PC-3 (cell line): ENCODE results near the gene TSHZ2. TPM values are rescaled to one million over a fixed set of nuclear protein-coding genes. Genes with fewer than 3 reads are reported as not detected.
"Not testable (repeated sequence)": the region's sequence is repeated elsewhere in the genome, so short reads cannot be mapped to it uniquely, and the experiment has no call there.

Experiments
- ATAC-seq: fragments of 200-7000 bp; cut with Tn5 transposase; 2 replicates; pipeline ENCODE4 v1.9.1; 2020; ENCODE audit warnings: mild to moderate bottlenecking, moderate library complexity
- BruUV-seq: library from RNA; stranded (reverse); fragments of 400-500 nt; replicated peaks from 2 replicates; lab custom pipeline; 2021; lab: Mats Ljungman, UMichigan
- CTCF ChIA-PET: fragments of 300-600 bp; sonication (Branson Sonifier 250); formaldehyde crosslinking; loops from one replicate; lab custom pipeline; 2022; ENCODE audit warnings: antibody characterized with exemption; lab: Charles Lee
- POLR2A ChIA-PET: fragments of 300-600 bp; sonication (Branson Sonifier 250); formaldehyde crosslinking; loops from one replicate; lab custom pipeline; 2022; ENCODE audit warnings: antibody characterized with exemption; ENCODE audit not compliant: unreplicated experiment; lab: Charles Lee
- DNase-seq: peaks from one replicate; pipeline ENCODE4 v3.0.0-alpha.2; 2015
- H2AFZ ChIP-seq: fragments of 300-600 bp; sonication (generic); 2 replicates; pipeline ENCODE4 v1.6.0; 2016; ENCODE audit warnings: antibody characterized with exemption, low read length
- H3F3A ChIP-seq: fragments of 300-600 bp; sonication (generic); one replicate; pipeline ENCODE4 v1.6.0; 2017; ENCODE audit warnings: antibody characterized with exemption, low read length, control low read depth, mild to moderate bottlenecking; ENCODE audit not compliant: unreplicated experiment
- H3K27ac ChIP-seq: fragments of 300-600 bp; sonication (generic); 2 replicates; pipeline ENCODE4 v1.5.1; 2016; ENCODE audit warnings: mild to moderate bottlenecking, low read length
- H3K27me3 ChIP-seq: fragments of 300-600 bp; sonication (generic); 2 replicates; pipeline ENCODE4 v1.6.1; 2016; ENCODE audit warnings: low read length, mixed read lengths
- H3K36me3 ChIP-seq: fragments of 300-600 bp; sonication (generic); 2 replicates; pipeline ENCODE4 v1.6.1; 2016; ENCODE audit warnings: low read depth, mixed run types, low read length, mixed read lengths
- H3K4me1 ChIP-seq: fragments of 300-600 bp; sonication (generic); 2 replicates; pipeline ENCODE4 v1.5.1; 2016; ENCODE audit warnings: low read length; ENCODE audit not compliant: insufficient read depth
- H3K4me2 ChIP-seq: fragments of 300-600 bp; sonication (generic); 2 replicates; pipeline ENCODE4 v1.6.0; 2016; ENCODE audit warnings: low read length
- H3K4me3 ChIP-seq: fragments of 300-600 bp; sonication (generic); 2 replicates; pipeline ENCODE4 v1.5.1; 2016; ENCODE audit warnings: mild to moderate bottlenecking, low read length, mixed read lengths
- H3K79me2 ChIP-seq: fragments of 300-600 bp; sonication (generic); 2 replicates; pipeline ENCODE4 v1.6.1; 2017; ENCODE audit warnings: low read length, mixed read lengths
- H3K9ac ChIP-seq: fragments of 300-600 bp; sonication (generic); 2 replicates; pipeline ENCODE4 v1.6.0; 2016; ENCODE audit warnings: mild to moderate bottlenecking, low read length
- H3K9me2 ChIP-seq: fragments of 300-600 bp; sonication (generic); replicated peaks from 2 replicates; pipeline ENCODE4 v1.6.1; 2016; ENCODE audit warnings: mixed run types, low read length, mixed read lengths
- H3K9me3 ChIP-seq: fragments of 300-600 bp; sonication (generic); 2 replicates; pipeline ENCODE4 v1.6.1; 2016; ENCODE audit warnings: low read length, mixed read lengths
- H4K20me1 ChIP-seq: fragments of 300-600 bp; sonication (generic); 2 replicates; pipeline ENCODE4 v1.6.1; 2016; ENCODE audit warnings: low read length, mixed read lengths
- CTCF ChIP-seq: fragments of 300-600 bp; sonication (generic); conservative IDR thresholded peaks from 2 replicates; pipeline ENCODE4 v1.5.1; 2017; ENCODE audit warnings: antibody characterized with exemption, low read depth, mild to moderate bottlenecking, low read length
- EZH2 ChIP-seq: fragments of 300-600 bp; sonication (generic); IDR thresholded peaks from one replicate; pipeline ENCODE4 v1.6.1; 2017; ENCODE audit warnings: antibody characterized with exemption, mild to moderate bottlenecking, low read length; ENCODE audit not compliant: unreplicated experiment
- EZH2phosphoT487 ChIP-seq: fragments of 300-600 bp; sonication (generic); IDR thresholded peaks from 2 replicates; pipeline ENCODE4 v1.6.1; 2018; ENCODE audit warnings: mild to moderate bottlenecking, antibody characterized with exemption, low read length, borderline replicate concordance
- intact Hi-C: fragments of 100-400 bp; cut with micrococcal nuclease; formaldehyde crosslinking; loops from 2 replicates; pipeline ENCODE4 v1.9.0; 2023
- total RNA-seq: library from RNA; depleted of rRNA; stranded (reverse); fragments of >200 nt; gene quantifications from 2 replicates; pipeline ENCODE4 v1.2.3, GENCODE V29; 2014

The TSHZ2 gene
- total RNA-seq, 1 experiment from 2014 or later, result not detected

- DNase-seq (no peak), ATAC-seq (no peak)
- CTCF ChIA-PET, result no interaction called here
- Histone ChIP-seq H4K20me1 (no peaks in the 10 kb centered on the region), H3K27me3 (no peaks in the 10 kb centered on the region), H3K9ac (no peak overlapping the region), H3K79me2 (no peaks in the 10 kb centered on the region), H3K4me1 (no peaks in the 10 kb centered on the region), H3K9me3 (no peaks in the 10 kb centered on the region), H3K27ac (no peak overlapping the region), H3F3A (no peaks in the 10 kb centered on the region), H3K4me2 (no peak overlapping the region), H3K9me2 (no peaks in the 10 kb centered on the region), H3K36me3 (no peaks in the 10 kb centered on the region), H2AFZ (no peak overlapping the region), H3K4me3 (no peak overlapping the region)
- TF ChIP-seq EZH2phosphoT487, result no peak
- TF ChIP-seq EZH2, result no peak
- no peak for TF ChIP-seq CTCF
- BruUV-seq, result no TSS peak
- intact Hi-C loops, result no loop called here
- POLR2A ChIA-PET, result no interaction called here
These were observed 561.3 kb downstream of the TSHZ2 start for GRCh38 chr20:53533500-53533899.

- CTCF ChIA-PET, result no interaction called here
- H3K27me3 ChIP-seq, result no peaks in the 10 kb centered on the region
- H3K9me3 ChIP-seq, result no peaks in the 10 kb centered on the region
- no peak overlapping the region for H3K27ac ChIP-seq
- no peaks in the 10 kb centered on the region for H3K4me1 ChIP-seq
- H3F3A ChIP-seq, result no peaks in the 10 kb centered on the region
- H2AFZ ChIP-seq, result no peak overlapping the region
- intact Hi-C loops, result no loop called here
- H3K9ac ChIP-seq, result no peak overlapping the region
- no peak overlapping the region for H3K4me3 ChIP-seq
- no peaks in the 10 kb centered on the region for H3K79me2 ChIP-seq
- TF ChIP-seq EZH2 (no peak), EZH2phosphoT487 (no peak), CTCF (no peak)
- no TSS peak for BruUV-seq
- no peak overlapping the region for H3K4me2 ChIP-seq
- POLR2A ChIA-PET, result no interaction called here
- DNase-seq, result no peak
- H3K9me2 ChIP-seq, result no peaks in the 10 kb centered on the region
- H3K36me3 ChIP-seq, result no peaks in the 10 kb centered on the region
- no peak for ATAC-seq
- no peaks in the 10 kb centered on the region for H4K20me1 ChIP-seq
These were observed 561.9 kb downstream of the TSHZ2 start for GRCh38 chr20:53534037-53534436.

- no peaks in the 10 kb centered on the region for H3K36me3 ChIP-seq
- TF ChIP-seq EZH2phosphoT487 (no peak), CTCF (no peak), EZH2 (no peak)
- intact Hi-C loops, result no loop called here
These were observed 563.7 kb downstream of the TSHZ2 start for GRCh38 chr20:53535878-53536277.

GRCh38 chr20:53536382-53536781, 564.2 kb downstream of the TSHZ2 start:
- H3K36me3 ChIP-seq, BruUV-seq, H2AFZ ChIP-seq, H3K4me2 ChIP-seq, H3K4me1 ChIP-seq, H3K4me3 ChIP-seq, DNase-seq, H3K27ac ChIP-seq, CTCF ChIA-PET, POLR2A ChIA-PET, H3K9me2 ChIP-seq, H3K79me2 ChIP-seq, H3K9ac ChIP-seq, ATAC-seq, H4K20me1 ChIP-seq, H3F3A ChIP-seq, H3K27me3 ChIP-seq, intact Hi-C loops, H3K9me3 ChIP-seq: not testable (repeated sequence)

More at GRCh38 chr20:53535878-53536277, 563.7 kb downstream of the TSHZ2 start:
- no peak overlapping the region for H2AFZ ChIP-seq
- ATAC-seq (no peak), DNase-seq (no peak)
- CTCF ChIA-PET, result no interaction called here
- H3K4me3 ChIP-seq, result no peak overlapping the region
- H4K20me1 ChIP-seq, result no peaks in the 10 kb centered on the region
- BruUV-seq, result no TSS peak
- no peaks in the 10 kb centered on the region for H3K9me3 ChIP-seq
- no peaks in the 10 kb centered on the region for H3K9me2 ChIP-seq
- no peak overlapping the region for H3K9ac ChIP-seq
- H3K79me2 ChIP-seq, result no peaks in the 10 kb centered on the region
- H3F3A ChIP-seq, result no peaks in the 10 kb centered on the region
- H3K4me1 ChIP-seq, result no peaks in the 10 kb centered on the region
- POLR2A ChIA-PET, result no interaction called here
- H3K4me2 ChIP-seq, result no peak overlapping the region
- H3K27ac ChIP-seq, result no peak overlapping the region
- no peaks in the 10 kb centered on the region for H3K27me3 ChIP-seq
